ENCODE results near the gene ABCB10. TPM values are rescaled to one million over a fixed set of nuclear protein-coding genes. Genes with fewer than 3 reads are reported as not detected.

The ABCB10 gene
- total RNA-seq, 1 experiment from 2014 or later: 19.2 TPM

DNA sequence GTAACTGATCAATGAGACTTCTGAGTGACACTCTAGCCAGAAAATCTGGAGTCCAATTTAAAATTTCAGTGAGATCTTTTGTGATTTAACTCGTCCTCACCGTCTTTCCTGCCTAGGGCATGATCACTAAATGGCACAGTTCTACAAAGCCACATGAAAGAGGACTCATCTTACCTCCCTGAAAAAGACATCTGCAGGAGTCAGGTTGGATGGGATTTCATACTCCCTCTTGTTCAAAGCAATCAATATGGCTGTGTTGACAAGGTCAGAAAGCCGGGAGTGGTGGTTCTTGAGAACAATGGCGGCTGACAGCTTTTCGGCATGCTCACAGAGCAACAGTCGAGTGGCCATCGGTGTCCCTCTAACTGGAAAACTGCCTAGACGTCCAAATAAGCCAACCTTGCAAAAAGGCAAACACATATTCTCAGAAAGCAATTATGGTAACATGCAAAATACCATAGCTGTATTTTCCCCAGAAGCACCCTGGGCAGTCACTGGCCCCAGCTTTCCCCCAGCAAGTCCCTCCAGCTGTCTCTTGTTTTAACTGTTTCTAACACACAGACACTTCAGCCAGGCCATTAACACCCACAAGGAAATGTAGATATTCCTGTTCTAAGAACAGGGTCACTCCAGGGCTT is 88.0 kb downstream of the ABCB10 start:
- no peaks in the 10 kb centered on the region for H3K4me1 ChIP-seq (ENCODE audit: control insufficient read depth, insufficient read depth, low read length)
- in situ Hi-C loops (cut with HindIII; ENCODE audit: low pct_unique_long_range_greater_than_20kb, low sequenced_read_pairs): no loop called here
- intact Hi-C loops (cut with micrococcal nuclease; ENCODE audit: unreplicated experiment): no loop called here
- H3K4me3 ChIP-seq (ENCODE audit: low read depth in 2 of 2, low read length in 2 of 2): no peak overlapping the region
- ChIA-PET CTCF (no interaction called here), POLR2A (no interaction called here)
- no peak for TF ChIP-seq POLR2AphosphoS5 (IDR thresholded peaks at IDR 0.05; ENCODE audit: low read depth, low read length)
- TF ChIP-seq REST (IDR thresholded peaks at IDR 0.05; ENCODE audit: insufficient read depth in 1 of 2, low read depth in 2 of 2, low read length in 1 of 2): no peak
- TF ChIP-seq SIN3A (IDR thresholded peaks at IDR 0.05; ENCODE audit: borderline replicate concordance, insufficient read depth, low read depth, low read length): no peak
- no peaks in the 10 kb centered on the region for H3K27me3 ChIP-seq (ENCODE audit: control insufficient read depth, insufficient read depth, low read length)
- H3K27ac ChIP-seq (ENCODE audit: low read length): no peak overlapping the region
- no TSS peak for BruUV-seq (replicated peaks)
- no peak for ATAC-seq
- DNase-seq (ENCODE audit: low read depth, low spot score): no peak
- H3K9me3 ChIP-seq (ENCODE audit: control insufficient read depth, insufficient read depth, low read depth, low read length): no peaks in the 10 kb centered on the region
- peaks cover 3% of the 10 kb centered on the region; the same call in 1 of the 2 replicates for H3K36me3 ChIP-seq (ENCODE audit: control insufficient read depth, insufficient read depth, low read length)

GRCh38 chr1:229466887-229467286 is 91.6 kb downstream of the ABCB10 start:
- no TSS peak for BruUV-seq (replicated peaks)
- H3K9me3 ChIP-seq (ENCODE audit: control insufficient read depth, insufficient read depth, low read depth, low read length): no peaks in the 10 kb centered on the region
- in situ Hi-C loops (cut with HindIII; ENCODE audit: low pct_unique_long_range_greater_than_20kb, low sequenced_read_pairs): no loop called here
- H3K27ac ChIP-seq (ENCODE audit: low read length): no peak overlapping the region
- POLR2A ChIA-PET: no interaction called here
- no peak for DNase-seq (ENCODE audit: low read depth, low spot score)
- H3K4me1 ChIP-seq (ENCODE audit: control insufficient read depth, insufficient read depth, low read length): no peaks in the 10 kb centered on the region
- CTCF ChIA-PET: no interaction called here
- H3K27me3 ChIP-seq (ENCODE audit: control insufficient read depth, insufficient read depth, low read length): no peaks in the 10 kb centered on the region
- no peak for ATAC-seq
- TF ChIP-seq, protein P1, sequence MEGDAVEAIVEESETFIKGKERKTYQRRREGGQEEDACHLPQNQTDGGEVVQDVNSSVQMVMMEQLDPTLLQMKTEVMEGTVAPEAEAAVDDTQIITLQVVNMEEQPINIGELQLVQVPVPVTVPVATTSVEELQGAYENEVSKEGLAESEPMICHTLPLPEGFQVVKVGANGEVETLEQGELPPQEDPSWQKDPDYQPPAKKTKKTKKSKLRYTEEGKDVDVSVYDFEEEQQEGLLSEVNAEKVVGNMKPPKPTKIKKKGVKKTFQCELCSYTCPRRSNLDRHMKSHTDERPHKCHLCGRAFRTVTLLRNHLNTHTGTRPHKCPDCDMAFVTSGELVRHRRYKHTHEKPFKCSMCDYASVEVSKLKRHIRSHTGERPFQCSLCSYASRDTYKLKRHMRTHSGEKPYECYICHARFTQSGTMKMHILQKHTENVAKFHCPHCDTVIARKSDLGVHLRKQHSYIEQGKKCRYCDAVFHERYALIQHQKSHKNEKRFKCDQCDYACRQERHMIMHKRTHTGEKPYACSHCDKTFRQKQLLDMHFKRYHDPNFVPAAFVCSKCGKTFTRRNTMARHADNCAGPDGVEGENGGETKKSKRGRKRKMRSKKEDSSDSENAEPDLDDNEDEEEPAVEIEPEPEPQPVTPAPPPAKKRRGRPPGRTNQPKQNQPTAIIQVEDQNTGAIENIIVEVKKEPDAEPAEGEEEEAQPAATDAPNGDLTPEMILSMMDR (IDR thresholded peaks at IDR 0.05): no peak
- peaks cover 8% of the 10 kb centered on the region; the same call in 1 of the 2 replicates for H3K36me3 ChIP-seq (ENCODE audit: control insufficient read depth, insufficient read depth, low read length)
- intact Hi-C loops (cut with micrococcal nuclease; ENCODE audit: unreplicated experiment): no loop called here
- no peak overlapping the region for H3K4me3 ChIP-seq (ENCODE audit: low read depth in 2 of 2, low read length in 2 of 2)

Other genes starting within 250 kb of the ABCB10 start
- 11.6 TPM for gene CCSAP, start 215.7 kb downstream of the ABCB10 start, total RNA-seq (2021; ENCODE audit: unreplicated experiment)
- gene ACTA1, start 124.6 kb downstream of the ABCB10 start, total RNA-seq (2021; ENCODE audit: unreplicated experiment): not detected
- 39.5 TPM for gene NUP133, start 50.4 kb downstream of the ABCB10 start, total RNA-seq (2021; ENCODE audit: unreplicated experiment)
- gene TAF5L, start 67.4 kb upstream of the ABCB10 start, total RNA-seq (2021; ENCODE audit: unreplicated experiment): 23.8 TPM
- 21.9 TPM for gene URB2, start 67.5 kb upstream of the ABCB10 start, total RNA-seq (2021; ENCODE audit: unreplicated experiment)